Measurements from ENCODE around the gene STAP2.

STAP2 gene

GRCh38 chr19:4322942-4323665 is 15.5 kb downstream of the STAP2 start:
- H3K9me2 ChIP-seq (replicated peaks; ENCODE audit: insufficient read depth, low read length), result no peaks in the 10 kb centered on the region
- no peaks in the 10 kb centered on the region for H3F3A ChIP-seq (ENCODE audit: insufficient read depth)
- no peak overlapping the region for H3K9ac ChIP-seq (ENCODE audit: low read length)
- H2AFZ ChIP-seq (ENCODE audit: low read depth, low read length, severe bottlenecking), result no peak overlapping the region
- H4K20me1 ChIP-seq (ENCODE audit: low read depth, low read length), result no peaks in the 10 kb centered on the region
- no peak for TF ChIP-seq EZH2phosphoT487 (conservative IDR thresholded peaks at IDR 0.05; ENCODE audit: low read length)
- no peak for TF ChIP-seq CTCF (IDR thresholded peaks at IDR 0.05; ENCODE audit: insufficient read depth, low read length, poor library complexity, severe bottlenecking)
- no peaks in the 10 kb centered on the region for H3K36me3 ChIP-seq (ENCODE audit: low read length)
- H3K79me2 ChIP-seq (ENCODE audit: insufficient read depth, low read length), result no peaks in the 10 kb centered on the region
- 0 out of 2 replicates have a peak, but pooled peaks cover 4% of the 10 kb centered on the region for H3K9me3 ChIP-seq (ENCODE audit: insufficient read depth, low read length)
- no peak overlapping the region for H3K27ac ChIP-seq (ENCODE audit: low read depth, low read length)
- H3K4me2 ChIP-seq (ENCODE audit: low read depth, low read length, poor library complexity, severe bottlenecking), result no peak overlapping the region
- H3K27me3 ChIP-seq (ENCODE audit: low read length), result no peaks in the 10 kb centered on the region
- H3K4me3 ChIP-seq (ENCODE audit: insufficient read depth, low read length, poor library complexity, severe bottlenecking), result no peak overlapping the region

DNA sequence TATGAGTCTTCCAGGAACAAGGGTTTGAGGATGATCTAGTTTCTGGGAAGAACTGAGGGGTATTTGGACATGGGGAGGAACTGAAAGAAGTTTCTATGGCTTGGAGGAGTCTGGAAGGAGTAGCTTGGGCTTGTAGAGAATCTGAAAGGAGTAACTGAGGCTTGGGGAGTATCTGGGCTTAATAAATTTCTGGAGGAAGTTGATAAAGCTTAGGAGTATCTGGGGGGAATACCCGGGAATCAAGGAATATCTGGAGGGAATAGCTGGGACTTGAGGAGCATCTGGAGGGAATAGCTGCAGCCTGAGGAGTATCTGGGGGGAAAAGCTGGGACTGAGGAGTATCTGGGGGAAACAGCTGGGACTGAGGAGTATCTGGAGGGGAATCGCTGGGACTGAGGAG is 18.2 kb downstream of the STAP2 start:
- no peak for TF ChIP-seq EZH2phosphoT487 (conservative IDR thresholded peaks at IDR 0.05; ENCODE audit: low read length)
- no peak for TF ChIP-seq CTCF (IDR thresholded peaks at IDR 0.05; ENCODE audit: insufficient read depth, low read length, poor library complexity, severe bottlenecking)
- no peak overlapping the region for H3K27ac ChIP-seq (ENCODE audit: low read depth, low read length)
- H3K4me2 ChIP-seq (ENCODE audit: low read depth, low read length, poor library complexity, severe bottlenecking), result no peak overlapping the region

DNA sequence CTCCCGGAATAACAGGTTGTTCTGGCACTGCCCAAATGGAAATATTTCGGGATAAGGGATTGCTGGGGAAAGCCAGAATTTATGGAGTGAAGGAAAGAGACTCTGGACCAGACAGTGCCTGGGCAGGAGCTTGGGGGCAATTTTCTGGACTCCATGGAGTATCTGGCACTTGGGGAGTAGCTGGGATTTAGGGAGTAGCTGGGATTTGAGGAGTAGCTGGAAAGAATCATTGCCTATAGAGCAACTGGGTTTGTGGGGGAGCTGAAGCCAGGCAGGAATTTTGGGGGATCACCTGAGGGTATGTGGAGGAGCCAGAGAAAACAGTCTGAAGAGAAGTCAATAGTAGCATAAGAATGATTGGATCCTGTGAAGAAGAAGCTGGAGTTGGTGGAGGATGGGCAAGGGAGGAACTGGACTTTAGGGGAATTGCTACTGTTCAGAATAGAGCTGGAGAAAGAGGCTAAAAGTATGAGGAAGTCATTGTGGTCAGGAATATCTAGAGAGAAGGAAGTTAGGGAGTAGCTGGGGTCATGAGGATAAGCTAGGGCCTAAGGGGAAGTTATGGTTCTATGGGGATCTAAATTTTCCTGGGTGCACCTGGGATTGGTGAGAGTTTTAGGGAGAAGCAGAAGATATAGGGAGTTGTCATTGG is 19.4 kb downstream of the STAP2 start:
- TF ChIP-seq CTCF (IDR thresholded peaks at IDR 0.05; ENCODE audit: insufficient read depth, low read length, poor library complexity, severe bottlenecking) (no peak), EZH2phosphoT487 (conservative IDR thresholded peaks at IDR 0.05; ENCODE audit: low read length) (no peak)
- Histone ChIP-seq H3K4me2 (ENCODE audit: low read depth, low read length, poor library complexity, severe bottlenecking) (no peak overlapping the region), H3K36me3 (ENCODE audit: low read length) (no peaks in the 10 kb centered on the region), H3K9me2 (replicated peaks; ENCODE audit: insufficient read depth, low read length) (no peaks in the 10 kb centered on the region), H2AFZ (ENCODE audit: low read depth, low read length, severe bottlenecking) (no peak overlapping the region), H4K20me1 (ENCODE audit: low read depth, low read length) (no peaks in the 10 kb centered on the region), H3F3A (ENCODE audit: insufficient read depth) (no peaks in the 10 kb centered on the region), H3K27ac (ENCODE audit: low read depth, low read length) (no peak overlapping the region), H3K79me2 (ENCODE audit: insufficient read depth, low read length) (no peaks in the 10 kb centered on the region), H3K4me3 (ENCODE audit: insufficient read depth, low read length, poor library complexity, severe bottlenecking) (no peak overlapping the region), H3K9ac (ENCODE audit: low read length) (no peak overlapping the region), H3K27me3 (ENCODE audit: low read length) (no peaks in the 10 kb centered on the region), H3K9me3 (ENCODE audit: insufficient read depth, low read length) (0 out of 2 replicates have a peak, but pooled peaks cover 4% of the 10 kb centered on the region)

More for the DNA sequence above, 18.2 kb downstream of the STAP2 start:
- Histone ChIP-seq H3K9me2 (replicated peaks; ENCODE audit: insufficient read depth, low read length) (no peaks in the 10 kb centered on the region), H3K9ac (ENCODE audit: low read length) (no peak overlapping the region), H3F3A (ENCODE audit: insufficient read depth) (no peaks in the 10 kb centered on the region), H3K36me3 (ENCODE audit: low read length) (no peaks in the 10 kb centered on the region), H3K27me3 (ENCODE audit: low read length) (no peaks in the 10 kb centered on the region), H4K20me1 (ENCODE audit: low read depth, low read length) (no peaks in the 10 kb centered on the region), H2AFZ (ENCODE audit: low read depth, low read length, severe bottlenecking) (no peak overlapping the region), H3K9me3 (ENCODE audit: insufficient read depth, low read length) (0 out of 2 replicates have a peak, but pooled peaks cover 4% of the 10 kb centered on the region), H3K79me2 (ENCODE audit: insufficient read depth, low read length) (no peaks in the 10 kb centered on the region), H3K4me3 (ENCODE audit: insufficient read depth, low read length, poor library complexity, severe bottlenecking) (no peak overlapping the region)
